Lower leg skin (tissue), 3 donors: ENCODE data around the gene JPT2.

Experiments used
- CTCF ChIP-seq, 3 donors: fragments of 450-650 bp; IDR thresholded peaks; one replicate each; pipeline ENCODE4 v1.5.1; 2016; ENCODE audit warnings: antibody characterized with exemption in 3 of 3, mild to moderate bottlenecking in 3 of 3, moderate library complexity in 2 of 3
- POLR2A ChIP-seq, 2 donors: fragments of 450-650 bp; IDR thresholded peaks; one replicate each; pipeline ENCODE4 v1.6.1; 2016 to 2017; ENCODE audit warnings: antibody characterized with exemption in 2 of 2, mild to moderate bottlenecking in 1 of 2, moderate library complexity in 1 of 2

DNA sequence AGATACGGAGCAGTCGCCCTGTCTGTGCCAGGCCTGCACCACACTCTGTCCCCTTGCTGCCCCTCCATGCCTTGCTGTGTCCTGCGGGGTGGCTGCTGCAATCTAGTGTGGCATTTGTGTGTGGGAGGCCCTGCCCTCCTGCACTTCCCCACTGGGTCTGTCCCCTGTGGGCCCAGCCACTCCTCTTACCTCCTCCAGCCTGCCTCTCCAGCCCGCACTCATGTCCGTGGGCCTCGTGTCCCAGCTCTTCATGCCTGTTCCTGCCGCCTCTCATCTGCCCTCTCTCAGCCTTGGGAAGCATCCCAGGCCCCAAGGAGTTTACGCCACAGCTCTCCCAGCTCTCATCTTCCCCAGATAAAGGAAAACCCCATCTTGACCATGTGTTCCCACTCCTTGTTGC lies 39.3 kb upstream of the JPT2 start:
- TF ChIP-seq CTCF (IDR thresholded peaks at IDR 0.05): no peak
- no peak for TF ChIP-seq POLR2A (IDR thresholded peaks at IDR 0.05)
